RWPE1 (cell line): Measurements from ENCODE around the gene AIG1.

Source experiments
- CTCF ChIA-PET: fragments of 350-600 bp; sonication (Branson Sonifier 250); formaldehyde crosslinking; extraction: SDS; loops from one replicate; lab custom pipeline; 2021; lab: Yijun Ruan, JAX
- POLR2A ChIA-PET: fragments of 400-600 bp; formaldehyde crosslinking; extraction: SDS; loops from one replicate; lab custom pipeline; 2020; ENCODE audit warnings: antibody characterized with exemption; ENCODE audit not compliant: low non-redundant PET; lab: Yijun Ruan, JAX
- DNase-seq: peaks from one replicate; pipeline ENCODE4 v3.0.0; 2012; ENCODE audit warnings: low spot score
- H3K27ac ChIP-seq: fragments of 450-650 bp; 2 replicates; pipeline ENCODE4 v1.5.1; 2017
- CTCF ChIP-seq: fragments of 450-650 bp; conservative IDR thresholded peaks from 2 replicates; pipeline ENCODE4 v1.5.1; 2017; ENCODE audit warnings: low read depth, mild to moderate bottlenecking

Gene AIG1

GRCh38 chr6:143369971-143370370 lies 309.3 kb downstream of the AIG1 start:
- DNase-seq, result no peak
- ChIA-PET POLR2A (no interaction called here), CTCF (no interaction called here)
- no peak for TF ChIP-seq CTCF
- H3K27ac ChIP-seq, result no peak overlapping the region

GRCh38 chr6:143370812-143371370 lies 310.2 kb downstream of the AIG1 start:
- TF ChIP-seq CTCF, result no peak
- no peak overlapping the region for H3K27ac ChIP-seq
- DNase-seq, result no peak
- ChIA-PET CTCF (interaction anchor here (0.7 kb wide), 1 partner anchor 55 kb away, joined by 4 read pairs; no protein-coding TSS in a partner anchor), POLR2A (no interaction called here)

- no peak overlapping the region for H3K27ac ChIP-seq
- TF ChIP-seq CTCF, result no peak
- CTCF ChIA-PET, result interaction anchor here (0.6 kb wide), 1 partner anchor 9 kb away, joined by 3 read pairs; no protein-coding TSS in a partner anchor
- no peak for DNase-seq
- POLR2A ChIA-PET, result no interaction called here
Observed at GRCh38 chr6:143372199-143372882, 311.7 kb downstream of the AIG1 start.

- TF ChIP-seq CTCF, result no peak
- DNase-seq, result no peak
- H3K27ac ChIP-seq, result no peak overlapping the region
- POLR2A ChIA-PET, result no interaction called here
- CTCF ChIA-PET, result no interaction called here
Observed at GRCh38 chr6:143374014-143374413, 313.3 kb downstream of the AIG1 start.

GRCh38 chr6:143375022-143375585 lies 314.4 kb downstream of the AIG1 start:
- CTCF ChIA-PET, result no interaction called here
- no peak for TF ChIP-seq CTCF

GRCh38 chr6:143376375-143376774 lies 315.7 kb downstream of the AIG1 start:
- POLR2A ChIA-PET, result no interaction called here
- CTCF ChIA-PET, result no interaction called here
- no peak for TF ChIP-seq CTCF
- H3K27ac ChIP-seq, result no peak overlapping the region
- DNase-seq, result no peak

More at GRCh38 chr6:143375022-143375585, 314.4 kb downstream of the AIG1 start:
- no peak for DNase-seq
- POLR2A ChIA-PET, result no interaction called here
- no peak overlapping the region for H3K27ac ChIP-seq
